ENCODE data around the gene CGB2. TPM values are rescaled to one million over a fixed set of nuclear protein-coding genes. Genes with fewer than 3 reads are reported as not detected.
"Not testable (repeated sequence)": the region's sequence is repeated elsewhere in the genome, so short reads cannot be mapped to it uniquely, and the experiment has no call there.

Gene CGB2
- total RNA-seq, 2 experiments from 2014 or later = not detected

DNA sequence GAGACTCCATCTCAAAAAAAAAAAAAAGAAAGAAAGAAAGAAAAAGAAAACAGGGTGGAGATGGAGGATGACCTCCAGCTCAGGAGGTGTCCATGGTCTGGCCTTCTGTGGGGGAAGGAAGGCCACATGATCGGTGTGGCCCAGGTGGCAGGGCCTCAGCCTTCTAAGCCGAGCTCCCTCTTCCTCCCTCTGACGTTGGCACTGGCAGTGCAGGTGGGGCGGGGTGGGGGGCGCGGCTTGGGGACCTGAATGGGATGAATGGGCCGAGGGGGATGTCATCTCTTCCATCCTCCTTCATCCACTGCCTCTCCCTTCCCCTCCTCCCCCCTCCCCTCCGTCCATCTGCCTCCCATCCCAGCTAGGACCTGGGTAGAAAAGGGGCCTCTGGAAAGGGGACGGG is 8.0 kb downstream of the CGB2 start:
- H3K4me3 Mint-ChIP-seq, H3K9me3 Mint-ChIP-seq, DNase-seq, H3K36me3 Mint-ChIP-seq, H3K27me3 Mint-ChIP-seq, H3K4me1 Mint-ChIP-seq, H3K27ac Mint-ChIP-seq: not testable (repeated sequence)

DNA sequence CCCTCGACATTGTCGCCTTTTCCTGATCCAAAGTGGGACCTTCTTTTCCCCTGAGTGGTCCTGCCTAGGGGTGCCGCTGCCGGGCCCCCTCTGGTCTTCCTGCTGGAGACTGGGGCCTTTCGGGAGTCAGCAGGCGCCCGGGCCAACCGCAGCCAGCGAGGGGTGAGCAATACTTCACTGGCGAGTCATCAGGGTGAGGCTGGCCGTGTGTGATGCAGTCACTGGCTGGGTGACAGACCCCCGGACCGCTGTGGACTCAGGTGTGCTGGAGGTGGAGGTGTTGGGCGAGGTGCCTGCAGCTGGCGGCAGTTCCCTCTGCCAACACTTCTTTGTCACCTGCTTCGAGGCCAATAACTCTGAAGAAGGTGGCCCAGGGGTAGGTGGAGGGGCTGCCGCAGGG is 10.5 kb downstream of the CGB2 start:
- no peak overlapping the region for H3K4me3 Mint-ChIP-seq
- DNase-seq = no peak
- H3K36me3 Mint-ChIP-seq = no peaks in the 10 kb centered on the region
- H3K4me1 Mint-ChIP-seq = no peaks in the 10 kb centered on the region
- H3K27ac Mint-ChIP-seq = no peak overlapping the region
- H3K9me3 Mint-ChIP-seq = no peaks in the 10 kb centered on the region
- H3K27me3 Mint-ChIP-seq = no peaks in the 10 kb centered on the region

DNA sequence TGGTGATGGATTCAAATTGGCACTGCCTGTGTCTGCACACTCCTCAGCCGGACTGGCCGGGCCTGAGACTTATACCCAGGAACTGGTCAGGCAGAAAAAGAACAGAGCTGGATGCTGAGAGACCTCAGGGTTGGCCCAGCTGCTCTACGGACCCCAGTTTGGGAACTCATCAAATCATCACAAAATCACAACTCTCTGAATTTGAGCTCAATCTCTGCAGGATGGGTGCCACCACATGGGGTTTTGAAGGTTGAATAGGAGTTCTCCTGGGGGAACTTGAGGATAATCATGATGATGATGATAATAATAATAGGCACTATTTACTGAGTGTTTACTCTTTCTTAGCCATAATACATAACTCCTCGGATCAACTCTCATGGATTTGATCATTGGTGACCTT is 11.0 kb downstream of the CGB2 start:
- not testable (repeated sequence) for H3K4me3 Mint-ChIP-seq, DNase-seq, H3K9me3 Mint-ChIP-seq, H3K36me3 Mint-ChIP-seq, H3K27me3 Mint-ChIP-seq, H3K4me1 Mint-ChIP-seq, H3K27ac Mint-ChIP-seq

DNA sequence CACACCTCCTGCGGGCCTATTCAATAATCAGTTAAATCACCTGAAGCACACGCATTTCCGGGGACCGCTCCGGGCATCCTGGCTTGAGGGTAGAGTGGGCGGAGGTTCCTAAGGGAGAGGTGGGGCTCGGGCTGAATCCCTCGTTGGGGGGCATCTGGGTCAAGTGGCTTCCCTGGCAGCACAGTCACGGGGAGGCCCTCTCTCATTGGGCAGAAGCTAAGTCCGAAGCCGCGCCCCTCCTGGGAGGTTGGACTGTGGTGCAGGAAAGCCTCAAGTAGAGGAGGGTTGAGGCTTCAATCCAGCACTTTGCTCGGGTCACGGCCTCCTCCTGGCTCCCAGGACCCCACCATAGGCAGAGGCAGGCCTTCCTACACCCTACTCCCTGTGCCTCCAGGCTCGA is 11.9 kb downstream of the CGB2 start, which contains the start of gene CGB5:
Gene CGB5 (plus strand): TSS at position 301 of the 400 bp plus-strand sequence. CDS start 362 bp downstream, outside the sequence.
- not testable (repeated sequence) for H3K4me3 Mint-ChIP-seq, H3K27me3 Mint-ChIP-seq, DNase-seq, H3K9me3 Mint-ChIP-seq, H3K4me1 Mint-ChIP-seq, H3K36me3 Mint-ChIP-seq, H3K27ac Mint-ChIP-seq

DNA sequence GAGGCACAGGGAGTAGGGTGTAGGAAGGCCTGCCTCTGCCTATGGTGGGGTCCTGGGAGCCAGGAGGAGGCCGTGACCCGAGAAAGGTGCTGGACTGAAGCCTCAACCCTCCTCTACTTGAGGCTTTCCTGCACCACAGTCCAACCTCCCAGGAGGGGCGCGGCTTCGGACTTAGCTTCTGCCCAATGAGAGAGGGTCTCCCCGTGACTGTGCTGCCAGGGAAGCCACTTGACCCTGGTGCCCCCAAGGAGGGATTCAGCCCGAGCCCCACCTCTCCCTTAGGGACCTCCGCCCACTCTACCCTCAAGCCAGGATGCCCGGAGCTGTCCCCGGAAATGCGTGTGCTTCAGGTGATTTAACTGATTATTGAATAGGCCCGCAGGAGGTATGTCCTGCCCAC is 17.3 kb downstream of the CGB2 start, which contains the start of gene CGB8:
Gene CGB8 (minus strand): TSS at position 101 of the 400 bp plus-strand sequence. CDS start 372 bp downstream, outside the sequence.
- H3K36me3 Mint-ChIP-seq, H3K27ac Mint-ChIP-seq, H3K27me3 Mint-ChIP-seq, H3K4me3 Mint-ChIP-seq, H3K4me1 Mint-ChIP-seq, H3K9me3 Mint-ChIP-seq, DNase-seq: not testable (repeated sequence)

DNA sequence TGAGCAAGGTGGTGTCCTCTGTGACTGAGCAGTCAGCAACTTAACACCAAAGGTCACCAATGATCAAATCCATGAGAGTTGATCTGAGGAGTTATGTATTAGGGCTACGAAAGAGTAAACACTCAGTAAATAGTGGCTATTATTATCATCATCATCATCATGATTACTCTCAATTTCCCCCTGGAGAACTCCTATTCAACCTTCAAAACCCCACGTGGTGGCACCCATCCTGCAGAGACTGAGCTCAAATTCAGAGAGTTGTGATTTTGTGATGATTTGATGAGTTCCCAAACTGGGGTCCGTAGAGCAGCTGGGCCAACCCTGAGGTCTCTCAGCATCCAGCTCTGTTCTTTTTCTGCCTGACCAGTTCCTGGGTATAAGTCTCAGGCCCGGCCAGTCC is 18.1 kb downstream of the CGB2 start:
- H3K36me3 Mint-ChIP-seq, H3K9me3 Mint-ChIP-seq, DNase-seq, H3K4me1 Mint-ChIP-seq, H3K4me3 Mint-ChIP-seq, H3K27ac Mint-ChIP-seq, H3K27me3 Mint-ChIP-seq: not testable (repeated sequence)

DNA sequence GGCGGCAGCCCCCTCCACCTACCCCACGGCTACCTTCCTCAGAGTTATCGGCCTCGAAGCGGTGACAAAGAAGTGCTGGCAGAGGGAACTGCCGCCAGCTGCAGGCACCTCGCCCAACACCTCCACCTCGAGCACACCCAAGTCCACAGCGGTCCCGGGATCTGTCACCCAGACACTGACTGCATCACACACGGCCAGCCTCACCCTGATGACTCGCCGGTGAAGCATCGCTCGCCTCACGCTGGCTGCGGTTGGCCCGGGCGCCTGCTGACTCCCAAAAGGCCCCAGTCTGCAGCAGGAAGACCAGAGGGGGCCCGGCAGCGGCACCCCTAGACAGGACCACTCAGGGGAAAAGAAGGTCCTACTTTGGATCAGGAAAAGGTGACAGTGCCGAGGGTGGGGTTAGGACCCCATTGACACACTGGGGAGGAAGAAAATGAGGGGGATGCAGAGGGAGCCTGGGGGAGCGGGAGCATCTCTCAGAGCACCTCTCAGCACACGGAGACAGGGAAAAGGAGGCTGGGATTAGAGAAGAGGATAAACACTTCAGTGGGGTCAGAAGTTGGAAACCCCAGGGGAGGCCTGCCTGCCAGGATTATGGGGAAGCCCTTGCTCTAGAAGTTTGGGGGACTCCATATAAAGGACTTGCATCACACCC is 18.8 kb downstream of the CGB2 start:
- not testable (repeated sequence) for H3K27me3 Mint-ChIP-seq, H3K27ac Mint-ChIP-seq, H3K4me3 Mint-ChIP-seq, DNase-seq, H3K4me1 Mint-ChIP-seq, H3K36me3 Mint-ChIP-seq, H3K9me3 Mint-ChIP-seq

DNA sequence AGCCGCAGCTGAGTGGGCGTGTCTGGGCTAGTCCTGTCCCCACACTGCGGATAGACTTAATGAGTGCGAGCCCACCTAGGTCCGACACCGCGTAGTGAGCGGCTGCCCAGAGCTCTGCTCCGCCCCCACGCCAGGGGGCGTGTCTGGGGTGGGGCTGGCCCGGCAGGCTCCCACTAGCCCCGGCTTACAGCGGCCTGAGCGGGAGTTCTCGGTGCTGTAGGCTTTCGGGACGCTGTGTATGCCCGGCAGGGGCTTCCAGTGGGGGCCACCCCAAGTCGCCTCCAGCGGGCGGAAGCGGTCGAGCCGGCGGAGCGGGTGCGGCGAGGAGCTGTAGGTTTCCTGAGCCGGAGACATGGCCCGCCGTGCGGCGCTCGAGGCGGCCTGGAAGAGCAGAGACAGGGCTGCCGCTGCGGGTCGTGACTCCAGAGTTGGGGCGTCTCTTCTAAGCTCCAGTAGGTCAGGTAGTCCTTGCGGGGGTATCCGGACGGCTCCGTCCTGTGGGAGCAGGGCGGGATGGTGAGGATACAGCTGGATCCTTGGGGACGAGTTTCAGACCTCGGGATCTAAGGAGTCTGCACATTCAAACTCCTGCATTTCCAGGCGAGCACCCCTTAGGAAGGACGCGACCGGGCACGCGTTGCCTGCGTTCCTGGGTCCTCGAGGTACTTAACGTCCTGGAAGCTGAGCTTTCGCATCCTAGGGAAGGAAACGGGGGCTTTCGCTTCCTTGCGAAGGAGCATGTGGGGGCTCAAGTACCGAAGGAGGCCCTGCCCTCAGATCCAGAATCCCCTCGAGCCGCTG is 24.6 kb downstream of the CGB2 start:
- Mint-ChIP-seq H3K27me3 (peaks cover 51% of the 10 kb centered on the region), H3K9me3 (no peaks in the 10 kb centered on the region), H3K4me1 (peaks cover 12% of the 10 kb centered on the region), H3K27ac (no peak overlapping the region), H3K4me3 (peak overlapping the region; percentile 63), H3K36me3 (no peaks in the 10 kb centered on the region)
- peak; percentile 66 for DNase-seq

DNA sequence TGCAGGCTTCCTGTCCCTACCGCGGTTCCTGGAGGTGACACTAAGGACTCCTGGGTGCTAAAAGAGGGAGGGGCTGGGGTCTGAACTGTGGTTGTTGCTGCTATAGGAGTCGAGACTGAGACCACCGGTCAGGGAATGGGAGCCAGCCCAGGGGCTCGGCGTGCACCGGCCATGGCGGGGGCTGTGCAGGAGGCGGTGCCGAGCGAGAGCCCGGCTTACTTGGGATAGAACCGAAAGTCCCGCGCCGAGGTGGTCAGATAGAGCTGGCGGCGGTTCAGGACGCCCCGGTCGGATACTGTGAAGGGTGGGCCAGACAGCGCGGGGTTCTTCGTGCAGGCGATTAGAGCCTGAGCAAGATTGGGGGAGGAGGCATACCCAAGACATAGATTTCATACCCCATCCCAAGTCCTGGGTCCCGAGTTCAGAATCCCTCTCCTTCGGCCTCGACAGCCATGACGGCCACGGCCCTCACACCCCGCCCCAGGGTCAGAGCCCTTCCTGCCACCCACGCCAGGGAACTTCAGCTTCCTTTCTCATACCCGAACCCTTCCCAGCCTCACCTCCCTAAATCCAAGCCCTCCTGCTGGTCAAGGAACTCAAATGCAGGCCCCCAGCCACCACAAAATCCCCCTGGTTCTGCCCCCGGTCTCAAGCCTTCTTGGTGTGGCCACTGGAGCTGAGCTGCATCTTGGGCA is 25.4 kb downstream of the CGB2 start:
- not testable (repeated sequence) for H3K27ac Mint-ChIP-seq, DNase-seq, H3K9me3 Mint-ChIP-seq, H3K36me3 Mint-ChIP-seq
- Mint-ChIP-seq H3K4me1 (peaks cover 12% of the 10 kb centered on the region), H3K4me3 (peak overlapping the region; percentile 63), H3K27me3 (peaks cover 57% of the 10 kb centered on the region)

DNA sequence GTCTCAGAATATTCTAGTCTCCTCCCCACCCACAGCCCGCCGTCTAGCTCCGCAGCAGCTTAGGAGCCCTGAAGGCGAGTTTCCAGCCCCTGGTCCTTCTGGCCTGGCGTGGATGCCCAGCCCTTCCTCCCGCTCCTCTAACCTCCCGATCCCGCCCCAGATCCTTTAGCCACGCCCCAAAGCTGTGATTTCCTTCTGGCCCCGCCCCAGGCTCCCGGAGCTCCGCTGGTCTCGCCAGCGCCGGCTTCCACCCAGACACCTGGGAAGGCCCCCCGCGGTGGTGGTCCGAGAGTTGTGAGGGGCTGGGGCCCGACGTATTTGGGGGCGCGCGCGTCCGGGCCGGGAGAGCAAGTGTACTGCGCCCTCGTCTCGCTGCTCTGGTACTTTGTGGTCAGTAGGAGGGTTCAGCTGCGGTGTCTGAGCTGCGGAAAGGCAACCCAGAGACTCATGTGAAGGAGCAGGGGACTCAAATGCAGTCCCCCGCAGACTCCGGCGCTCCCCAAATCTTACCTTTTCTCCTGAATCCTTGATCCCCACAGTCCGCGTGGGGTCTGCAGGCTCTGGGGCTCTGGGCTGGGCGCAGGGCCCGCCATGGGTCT is 26.0 kb downstream of the CGB2 start, which contains the start of gene CGB7:
Gene CGB7 (minus strand): TSS at position 114 of the 599 bp plus-strand sequence. CDS start 2,374 bp downstream, outside the sequence.
- peaks cover 12% of the 10 kb centered on the region for H3K4me1 Mint-ChIP-seq
- no peaks in the 10 kb centered on the region for H3K36me3 Mint-ChIP-seq
- H3K4me3 Mint-ChIP-seq = peak within 1 kb of the TSS; percentile 63
- no peaks in the 10 kb centered on the region for H3K9me3 Mint-ChIP-seq
- H3K27me3 Mint-ChIP-seq = peaks cover 59% of the 10 kb centered on the region
- H3K27ac Mint-ChIP-seq = no peak within 1 kb of the TSS
- DNase-seq = peak; percentile 28

DNA sequence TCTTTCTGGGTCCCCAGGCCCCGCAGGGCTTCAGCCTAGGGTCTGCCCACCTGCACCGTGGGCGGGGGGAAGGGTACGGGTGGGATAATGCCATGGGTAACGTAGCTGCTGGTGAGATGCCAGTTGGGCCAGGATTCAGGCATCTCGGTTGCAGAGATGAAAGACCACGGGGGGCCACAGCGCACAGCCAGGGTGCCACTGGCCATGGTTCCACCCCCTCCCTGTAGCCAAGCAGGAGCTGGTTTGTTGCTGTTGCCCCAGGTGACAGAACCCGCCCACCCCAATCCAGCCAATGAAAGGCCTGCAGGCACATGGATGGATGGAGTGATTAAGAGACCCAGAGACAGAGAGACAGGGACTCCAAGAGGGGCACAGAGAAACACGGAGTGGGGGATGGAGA is 26.9 kb downstream of the CGB2 start:
- Mint-ChIP-seq H3K4me1 (peaks cover 12% of the 10 kb centered on the region), H3K27ac (no peak overlapping the region), H3K27me3 (peaks cover 64% of the 10 kb centered on the region), H3K9me3 (no peaks in the 10 kb centered on the region), H3K36me3 (no peaks in the 10 kb centered on the region), H3K4me3 (no peak overlapping the region)
- peak; percentile 46 for DNase-seq

DNA sequence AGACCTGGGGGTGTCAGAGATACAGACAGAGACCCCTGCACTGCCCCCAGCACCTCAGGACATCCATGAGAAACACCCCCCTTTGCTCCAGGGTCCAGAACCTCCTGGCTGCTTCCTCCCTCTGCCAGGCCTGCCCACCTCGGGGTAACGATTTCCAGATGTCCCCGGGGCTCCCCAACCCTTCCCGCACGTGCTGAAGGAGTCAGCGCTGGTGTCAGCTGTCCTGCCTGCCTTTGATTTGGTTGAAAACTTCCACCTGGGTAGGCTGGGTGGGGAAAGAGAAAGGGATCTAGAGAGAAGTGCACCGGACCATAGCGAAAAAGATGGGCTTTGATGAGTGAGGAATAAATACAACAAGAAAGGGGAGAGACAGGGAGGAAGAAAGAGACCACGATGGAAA is 27.4 kb downstream of the CGB2 start:
- no peak overlapping the region for H3K27ac Mint-ChIP-seq
- peaks cover 69% of the 10 kb centered on the region for H3K27me3 Mint-ChIP-seq
- no peak overlapping the region for H3K4me3 Mint-ChIP-seq
- no peaks in the 10 kb centered on the region for H3K9me3 Mint-ChIP-seq
- H3K4me1 Mint-ChIP-seq = peaks cover 12% of the 10 kb centered on the region
- no peaks in the 10 kb centered on the region for H3K36me3 Mint-ChIP-seq
- no peak for DNase-seq

DNA sequence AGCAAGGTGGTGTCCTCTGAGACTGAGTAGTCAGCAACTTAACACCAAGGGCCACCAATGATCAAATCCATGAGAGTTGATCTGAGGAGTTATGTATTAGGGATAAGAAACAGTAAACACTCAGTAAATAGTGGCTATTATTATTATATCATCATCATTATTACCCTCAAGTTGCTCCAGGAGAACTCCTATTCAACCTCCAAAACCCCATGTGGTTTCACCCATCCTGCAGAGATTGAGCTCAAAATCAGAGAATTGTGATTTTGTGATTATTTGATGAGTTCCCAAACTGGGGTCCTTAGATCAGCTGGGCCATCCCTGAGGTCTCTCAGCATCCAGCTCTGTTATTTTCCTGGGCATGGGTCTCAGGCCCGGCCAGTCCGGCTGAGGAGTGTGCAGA is 29.3 kb downstream of the CGB2 start:
- H3K9me3 Mint-ChIP-seq = no peaks in the 10 kb centered on the region
- no peak for DNase-seq
- no peak overlapping the region for H3K4me3 Mint-ChIP-seq
- H3K36me3 Mint-ChIP-seq = no peaks in the 10 kb centered on the region
- no peak overlapping the region for H3K27ac Mint-ChIP-seq
- H3K4me1 Mint-ChIP-seq = peaks cover 12% of the 10 kb centered on the region
- H3K27me3 Mint-ChIP-seq = peaks cover 85% of the 10 kb centered on the region

DNA sequence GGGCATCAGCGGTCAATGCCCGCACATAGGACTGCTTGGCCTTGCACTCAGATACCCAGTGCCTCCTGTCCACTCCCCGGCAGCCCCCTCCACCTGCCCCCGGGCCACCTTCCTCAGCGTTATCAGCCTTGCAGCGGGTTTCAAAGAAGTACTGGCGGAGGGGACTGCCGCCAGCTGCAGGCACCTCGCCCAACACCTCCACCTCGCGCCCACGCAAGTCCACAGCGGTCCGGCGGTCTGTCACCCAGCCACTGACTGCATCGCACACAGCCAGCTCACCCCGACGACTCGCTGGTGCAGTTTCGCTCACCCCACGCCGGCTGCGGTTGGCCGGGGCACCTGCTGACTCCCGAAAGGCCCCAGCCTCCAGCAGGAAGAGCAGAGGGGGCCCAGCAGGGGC is 29.8 kb downstream of the CGB2 start:
- Mint-ChIP-seq H3K27ac (no peak overlapping the region), H3K27me3 (peaks cover 86% of the 10 kb centered on the region), H3K9me3 (no peaks in the 10 kb centered on the region), H3K4me1 (peaks cover 12% of the 10 kb centered on the region), H3K4me3 (no peak overlapping the region), H3K36me3 (no peaks in the 10 kb centered on the region)
- peak; percentile 31 for DNase-seq

All from activated naive CD8-positive, alpha-beta T cell treated with anti-CD3 and anti-CD28 coated beads for 36 hours (primary cell).